Non-pigmented ciliary epithelial cell (primary cell): ENCODE measurements around the gene COL23A1.

Source experiments
- DNase-seq: peaks from one replicate; pipeline ENCODE4 v3.0.0-alpha.2; 2010; ENCODE audit warnings: low read depth

Gene COL23A1

DNA sequence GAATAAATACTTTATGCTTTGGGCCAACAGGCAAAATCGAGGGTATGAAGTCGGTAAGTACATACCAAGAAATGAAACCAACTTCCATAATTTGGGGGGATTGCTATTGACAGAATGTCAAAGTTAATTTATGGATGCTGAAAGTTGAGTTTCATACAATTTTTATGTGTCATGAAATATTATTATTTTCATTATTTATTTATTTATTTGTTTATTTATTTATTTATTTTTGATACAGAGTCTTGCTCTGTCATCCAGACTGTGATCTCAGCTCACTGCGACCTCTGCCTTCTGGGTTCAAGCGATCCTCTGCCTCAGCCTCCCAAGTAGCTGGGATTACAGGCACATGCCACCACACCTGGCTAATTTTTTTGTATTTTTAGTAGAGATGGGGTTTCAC is 398.5 kb downstream of the COL23A1 start:
- no peak for DNase-seq

DNA sequence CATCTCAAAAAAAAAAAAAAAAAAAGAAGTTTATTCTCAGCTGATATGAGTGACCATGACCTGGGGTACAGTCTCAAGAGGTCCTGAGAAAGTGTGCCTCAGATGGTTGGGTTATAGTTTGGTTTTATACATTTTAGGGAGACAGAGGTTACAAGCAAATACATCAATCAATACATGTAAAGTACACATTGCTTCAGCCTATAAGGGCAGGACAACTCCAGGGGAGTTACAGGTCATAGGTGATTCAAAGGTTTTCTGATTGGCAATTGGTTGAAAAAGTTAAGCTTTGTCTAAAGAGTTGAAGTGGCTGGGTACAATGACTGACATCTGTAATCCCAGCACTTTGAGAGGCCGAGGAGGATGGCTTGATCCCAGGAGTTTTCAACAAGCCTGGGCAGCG is 400.8 kb downstream of the COL23A1 start:
- no peak for DNase-seq
